ENCODE data around the gene OLIG3.

OLIG3 gene

DNA sequence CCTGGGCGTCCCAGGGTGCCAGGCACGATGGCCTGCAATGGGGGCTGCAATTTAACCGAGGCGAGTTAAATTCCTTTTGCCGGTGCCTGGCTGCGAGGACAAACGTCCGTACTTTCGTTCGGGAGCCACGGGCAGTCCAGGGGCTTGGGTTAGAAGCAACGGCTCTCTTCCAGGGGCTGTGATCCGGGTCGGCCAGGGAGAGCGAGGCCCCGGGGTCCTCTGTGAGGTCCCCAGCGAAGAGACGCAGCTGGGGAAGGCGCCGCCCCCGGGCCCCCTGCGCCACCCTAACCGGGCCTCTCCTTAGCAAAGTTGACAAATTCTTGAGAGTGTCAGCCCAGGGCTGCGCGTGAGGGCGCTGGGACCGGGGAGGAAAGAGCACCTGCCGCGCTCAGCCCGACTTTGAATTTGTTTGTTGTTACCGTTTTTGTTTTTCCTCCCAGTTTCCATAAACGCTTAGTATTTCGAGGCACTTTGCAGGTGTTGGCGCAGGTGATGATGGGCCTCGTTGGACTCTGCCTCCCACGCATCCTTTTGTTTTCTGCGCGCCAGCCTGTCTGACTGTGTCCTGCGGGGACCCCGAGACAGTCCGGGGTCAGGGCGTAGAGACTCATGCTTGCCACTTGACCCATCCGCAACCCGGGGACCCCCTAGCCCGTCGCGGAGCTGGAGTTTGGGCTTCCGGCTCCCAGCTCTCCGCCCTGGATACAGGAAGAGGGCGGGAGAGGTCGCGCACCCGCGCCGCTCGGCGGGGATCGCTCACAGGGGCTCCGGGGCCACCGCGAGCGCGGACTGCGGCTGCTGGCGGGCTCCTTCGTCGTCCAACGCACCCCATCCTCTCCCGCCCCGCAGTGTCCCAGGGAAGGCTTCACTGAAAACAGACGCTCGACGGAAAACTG lies 5.8 kb downstream of the OLIG3 start:
- DNase-seq (ENCODE audit: low read depth), result no peak
- no peak for TF ChIP-seq CTCF (IDR thresholded peaks at IDR 0.05; ENCODE audit: low read depth, low read length, missing control alignments)
- no peak overlapping the region for H3K4me3 ChIP-seq (ENCODE audit: low read depth, low read length)

GRCh38 chr6:137487869-137488149 lies 6.4 kb downstream of the OLIG3 start:
- H3K4me3 ChIP-seq (ENCODE audit: low read depth, low read length), result no peak overlapping the region
- TF ChIP-seq CTCF (IDR thresholded peaks at IDR 0.05; ENCODE audit: low read depth, low read length, missing control alignments), result no peak
- no peak for DNase-seq (ENCODE audit: low read depth)
- in situ Hi-C loops (cut with HindIII; ENCODE audit: low sequenced_read_pairs), result no loop called here

More for the DNA sequence above, 5.8 kb downstream of the OLIG3 start:
- in situ Hi-C loops (cut with HindIII; ENCODE audit: low sequenced_read_pairs), result no loop called here

DNA sequence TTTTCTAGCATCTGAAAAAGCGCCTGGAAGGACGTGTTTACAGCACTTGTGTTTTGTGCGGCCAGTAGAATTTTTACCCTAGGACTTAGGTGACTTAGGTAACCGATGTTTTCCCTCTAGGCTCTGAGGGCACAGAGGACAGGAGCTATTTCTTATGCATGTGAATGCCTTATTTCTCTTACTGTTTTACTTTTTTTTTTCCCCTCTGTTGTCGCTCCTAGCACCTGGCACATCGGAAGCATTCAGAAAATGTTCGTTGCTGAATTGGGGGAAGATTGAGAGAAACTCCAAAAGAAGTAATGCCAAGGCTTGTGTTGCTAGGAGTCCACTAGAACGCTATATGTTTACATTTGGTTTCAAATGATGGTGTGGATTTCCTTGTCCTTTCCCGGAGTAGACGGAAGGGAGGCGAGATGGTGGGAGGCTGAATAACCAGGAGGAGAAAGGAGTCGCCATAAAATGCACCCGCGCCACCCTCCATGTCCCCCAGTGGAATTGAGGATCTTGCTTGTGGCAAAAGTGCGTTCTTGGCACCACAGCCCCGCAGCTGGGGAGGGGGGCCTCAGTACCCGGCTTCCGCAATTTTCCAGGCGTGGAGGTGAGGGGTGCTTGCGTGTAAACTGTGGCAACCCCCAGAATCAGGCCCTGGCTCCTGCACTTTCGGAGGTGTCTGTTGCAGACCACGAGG lies 6.9 kb downstream of the OLIG3 start:
- in situ Hi-C loops (cut with HindIII; ENCODE audit: low sequenced_read_pairs), result no loop called here
- no peak for TF ChIP-seq CTCF (IDR thresholded peaks at IDR 0.05; ENCODE audit: low read depth, low read length, missing control alignments)
- no peak for DNase-seq (ENCODE audit: low read depth)
- H3K4me3 ChIP-seq (ENCODE audit: low read depth, low read length), result no peak overlapping the region

GRCh38 chr6:137486416-137486815 lies 7.8 kb downstream of the OLIG3 start:
- DNase-seq (ENCODE audit: low read depth), result no peak
- no peak for TF ChIP-seq CTCF (IDR thresholded peaks at IDR 0.05; ENCODE audit: low read depth, low read length, missing control alignments)
- H3K4me3 ChIP-seq (ENCODE audit: low read depth, low read length), result no peak overlapping the region
- in situ Hi-C loops (cut with HindIII; ENCODE audit: low sequenced_read_pairs), result no loop called here

GRCh38 chr6:137480431-137480830 lies 13.8 kb downstream of the OLIG3 start:
- in situ Hi-C loops (cut with HindIII; ENCODE audit: low sequenced_read_pairs), result no loop called here
- no peak for DNase-seq (ENCODE audit: low read depth)
- TF ChIP-seq CTCF (IDR thresholded peaks at IDR 0.05; ENCODE audit: low read depth, low read length, missing control alignments), result no peak
- H3K4me3 ChIP-seq (ENCODE audit: low read depth, low read length), result no peak overlapping the region

GRCh38 chr6:137475103-137475502 lies 19.1 kb downstream of the OLIG3 start:
- no peak overlapping the region for H3K4me3 ChIP-seq (ENCODE audit: low read depth, low read length)
- no peak for DNase-seq (ENCODE audit: low read depth)
- no peak for TF ChIP-seq CTCF (IDR thresholded peaks at IDR 0.05; ENCODE audit: low read depth, low read length, missing control alignments)
- in situ Hi-C loops (cut with HindIII; ENCODE audit: low sequenced_read_pairs), result no loop called here

Measured in astrocyte of the cerebellum (primary cell).